H9 (cell line): ENCODE measurements around the gene SCYGR8. TPM values are rescaled to one million over a fixed set of nuclear protein-coding genes. Genes with fewer than 3 reads are reported as not detected.

Experiments
- DNase-seq: peaks from one replicate; pipeline ENCODE4 v3.0.0-alpha.2; 2017
- H2AFZ ChIP-seq: one replicate; pipeline ENCODE4 v1.6.1; 2013; ENCODE audit warnings: mild to moderate bottlenecking, low read length, control low read depth, moderate library complexity
- H2AK5ac ChIP-seq: 2 replicates; pipeline ENCODE4 v1.6.1; 2013; ENCODE audit warnings: low read length, control low read depth, mixed read lengths; ENCODE audit not compliant: insufficient read length
- H2BK120ac ChIP-seq: one replicate; pipeline ENCODE4 v1.6.1; 2013; ENCODE audit warnings: low read depth, mild to moderate bottlenecking, low read length, control low read depth, inconsistent platforms; ENCODE audit not compliant: poor library complexity, severe bottlenecking
- H2BK12ac ChIP-seq: 2 replicates; pipeline ENCODE4 v1.6.1; 2013; ENCODE audit warnings: low read length, control low read depth, mixed read lengths, low read depth; ENCODE audit not compliant: insufficient read length
- H2BK15ac ChIP-seq: 2 replicates; pipeline ENCODE4 v1.6.1; 2013; ENCODE audit warnings: low read depth, low read length, control low read depth
- H2BK20ac ChIP-seq: one replicate; pipeline ENCODE4 v1.6.1; 2013; ENCODE audit warnings: low read depth, mild to moderate bottlenecking, low read length, control low read depth, inconsistent platforms; ENCODE audit not compliant: poor library complexity, severe bottlenecking
- H2BK5ac ChIP-seq: 2 replicates; pipeline ENCODE4 v1.6.1; 2013; ENCODE audit warnings: low read length, control low read depth, mixed read lengths; ENCODE audit not compliant: insufficient read length
- H3K14ac ChIP-seq: 2 replicates; pipeline ENCODE4 v1.6.1; 2013; ENCODE audit warnings: low read length, control low read depth; ENCODE audit not compliant: insufficient read depth
- H3K18ac ChIP-seq: 2 replicates; pipeline ENCODE4 v1.6.1; 2013; ENCODE audit warnings: low read depth, mild to moderate bottlenecking, mixed read lengths, low read length, control low read depth; ENCODE audit not compliant: insufficient read length
- H3K23ac ChIP-seq: 2 replicates; pipeline ENCODE4 v1.6.1; 2013; ENCODE audit warnings: low read length, control low read depth, mixed read lengths, low read depth; ENCODE audit not compliant: insufficient read length
- H3K23me2 ChIP-seq: 2 replicates; pipeline ENCODE4 v1.6.1; 2013; ENCODE audit warnings: low read depth, mild to moderate bottlenecking, mixed read lengths, low read length, control low read depth; ENCODE audit not compliant: insufficient read length, poor library complexity, severe bottlenecking
- H3K27ac ChIP-seq: 2 replicates; pipeline ENCODE4 v1.5.1; 2013; ENCODE audit warnings: low read length, control low read depth, mixed read lengths, low read depth; ENCODE audit not compliant: insufficient read length
- H3K27me3 ChIP-seq: 2 replicates; pipeline ENCODE4 v1.6.1; 2013; ENCODE audit warnings: low read length, control low read depth, inconsistent platforms; ENCODE audit not compliant: insufficient read depth
- H3K4ac ChIP-seq: 2 replicates; pipeline ENCODE4 v1.6.1; 2013; ENCODE audit warnings: low read depth, mild to moderate bottlenecking, control low read depth, inconsistent platforms, low read length, moderate library complexity
- H3K4me1 ChIP-seq: 2 replicates; pipeline ENCODE4 v1.6.1; 2013; ENCODE audit warnings: low read length, control low read depth, inconsistent platforms; ENCODE audit not compliant: insufficient read depth
- H3K4me2 ChIP-seq: 2 replicates; pipeline ENCODE4 v1.6.1; 2013; ENCODE audit warnings: low read length, control low read depth, mixed read lengths; ENCODE audit not compliant: insufficient read length, insufficient read depth
- H3K56ac ChIP-seq: 2 replicates; pipeline ENCODE4 v1.6.1; 2013; ENCODE audit warnings: low read depth, mild to moderate bottlenecking, mixed read lengths, low read length, control low read depth; ENCODE audit not compliant: insufficient read length
- H3K79me1 ChIP-seq: 2 replicates; pipeline ENCODE4 v1.6.1; 2013; ENCODE audit warnings: low read depth, mild to moderate bottlenecking, moderate library complexity, low read length, control low read depth, inconsistent platforms; ENCODE audit not compliant: insufficient read depth, poor library complexity, severe bottlenecking
- H3K79me2 ChIP-seq: 2 replicates; pipeline ENCODE4 v1.6.1; 2013; ENCODE audit warnings: low read length, control low read depth, inconsistent platforms; ENCODE audit not compliant: insufficient read depth
- H3K9ac ChIP-seq: 2 replicates; pipeline ENCODE4 v1.6.1; 2013; ENCODE audit warnings: low read length, control low read depth, mixed read lengths; ENCODE audit not compliant: insufficient read length; ENCODE audit errors: extremely low read depth
- H3K9me3 ChIP-seq: one replicate; pipeline ENCODE4 v1.6.1; 2013; ENCODE audit warnings: low read depth, low read length, inconsistent platforms; ENCODE audit not compliant: control insufficient read depth
- H3T11ph ChIP-seq: one replicate; pipeline ENCODE4 v1.6.1; 2013; ENCODE audit warnings: mild to moderate bottlenecking, low read length, control low read depth, inconsistent platforms
- H4K20me1 ChIP-seq: one replicate; pipeline ENCODE4 v1.6.1; 2013; ENCODE audit not compliant: control insufficient read depth, insufficient read length, insufficient read depth
- H4K5ac ChIP-seq: 2 replicates; pipeline ENCODE4 v1.6.1; 2013; ENCODE audit warnings: low read depth, mild to moderate bottlenecking, mixed read lengths, low read length, control low read depth; ENCODE audit not compliant: insufficient read length
- H4K8ac ChIP-seq: replicated peaks from 2 replicates; pipeline ENCODE4 v1.6.1; 2013; ENCODE audit warnings: low read length, control low read depth, mixed read lengths, low read depth; ENCODE audit not compliant: insufficient read length
- H4K91ac ChIP-seq: 2 replicates; pipeline ENCODE4 v1.6.1; 2013; ENCODE audit warnings: low read depth, mild to moderate bottlenecking, moderate library complexity, mixed read lengths, low read length, control low read depth; ENCODE audit not compliant: insufficient read length
- H3K27ac Mint-ChIP-seq, 3 experiments: 2 replicates in 2 of 3; 3 replicates in 1 of 3; pipeline ENCODE4 v1.8.0; 2020 to 2021; ENCODE audit warnings: mixed read lengths in 3 of 3, mild to moderate bottlenecking in 1 of 3, moderate library complexity in 1 of 3
- H3K27me3 Mint-ChIP-seq: 2 replicates; pipeline ENCODE4 v1.8.0; 2021; ENCODE audit warnings: low read depth, mild to moderate bottlenecking, moderate library complexity, mixed read lengths
- H3K36me3 Mint-ChIP-seq, 3 experiments: 2 replicates in 2 of 3; 3 replicates in 1 of 3; pipeline ENCODE4 v1.8.0; 2020 to 2021; ENCODE audit warnings: low read depth in 3 of 3, mixed read lengths in 3 of 3; ENCODE audit not compliant: insufficient read depth in 1 of 3
- H3K4me1 Mint-ChIP-seq, 2 experiments: 2 replicates each; pipeline ENCODE4 v1.8.0; 2020; ENCODE audit warnings: mixed read lengths in 2 of 2
- H3K4me3 Mint-ChIP-seq, 2 experiments: 2 replicates in 1 of 2; 3 replicates in 1 of 2; pipeline ENCODE4 v1.8.0; 2020 to 2021; ENCODE audit warnings: mild to moderate bottlenecking in 2 of 2, mixed read lengths in 2 of 2, moderate library complexity in 1 of 2
- H3K9me3 Mint-ChIP-seq, 2 experiments: 2 replicates in 1 of 2; 3 replicates in 1 of 2; pipeline ENCODE4 v1.8.0; 2020; ENCODE audit warnings: mild to moderate bottlenecking in 2 of 2, mixed read lengths in 2 of 2, moderate library complexity in 1 of 2
- CTCF ChIP-seq: fragments of 200-600 bp; sonication (generic); conservative IDR thresholded peaks from 3 replicates; pipeline ENCODE4 v1.8.0; 2021; ENCODE audit warnings: antibody characterized with exemption, mild to moderate bottlenecking
- WGBS: extraction: QIAGEN DNeasy Blood & Tissue Kit; methylation state at CpG from one replicate; pipeline ENCODE4 v1.1.7; 2013; ENCODE audit warnings: missing lambda C conversion rate, low lambda C conversion rate, mixed read lengths; ENCODE audit not compliant: insufficient read length; ENCODE audit errors: extremely low coverage; 5-methylcytosine and 5-hydroxymethylcytosine counted together
- total RNA-seq: library from RNA; stranded (reverse); gene quantifications from 2 replicates; pipeline ENCODE4 v1.2.1, GENCODE V29; 2021

The SCYGR8 gene
- total RNA-seq, 1 experiment from 2014 or later: not detected

GRCh38 chr2:227703280-227703732 is 42.4 kb upstream of the SCYGR8 start:
- no peak for TF ChIP-seq CTCF
- WGBS: no CpG with 5 or more reads among the region's 4 CpGs
- H2AFZ ChIP-seq: no peak overlapping the region

More at GRCh38 chr2:227703280-227703732, 42.4 kb upstream of the SCYGR8 start:
- no peak overlapping the region for H2AK5ac ChIP-seq
- H3K9me3 ChIP-seq: no peaks in the 10 kb centered on the region
- no peaks in the 10 kb centered on the region for H3K27me3 ChIP-seq
- H4K5ac ChIP-seq: no peak overlapping the region
- Mint-ChIP-seq H3K36me3 (peaks cover 0 to 8% (median 5%) of the 10 kb centered on the region in 3 experiments; a peak in 5 of 7 replicates), H3K27me3 (no peaks in the 10 kb centered on the region), H3K9me3 (no peaks in the 10 kb centered on the region; a peak in 1 of 5 replicates), H3K27ac (no peak overlapping the region; a peak in 2 of 7 replicates), H3K4me1 (peaks cover 0 to 8% of the 10 kb centered on the region in 2 experiments; a peak in 2 of 4 replicates), H3K4me3 (no peak overlapping the region)
- no peaks in the 10 kb centered on the region for H3K4me1 ChIP-seq
- H3K56ac ChIP-seq: no peak overlapping the region
- no peaks in the 10 kb centered on the region for H3K79me2 ChIP-seq
- H3K4me2 ChIP-seq: no peak overlapping the region
- no peak overlapping the region for H2BK20ac ChIP-seq
- H2BK120ac ChIP-seq: no peak overlapping the region
- no peak overlapping the region for H4K8ac ChIP-seq
- DNase-seq: no peak
- no peak overlapping the region for H3K18ac ChIP-seq
- H3K14ac ChIP-seq: no peak overlapping the region
- no peak overlapping the region for H4K91ac ChIP-seq
- H4K20me1 ChIP-seq: no peaks in the 10 kb centered on the region
- no peaks in the 10 kb centered on the region for H3K23me2 ChIP-seq
- no peak overlapping the region for H3K27ac ChIP-seq
- H3K79me1 ChIP-seq: no peaks in the 10 kb centered on the region
- H2BK5ac ChIP-seq: no peak overlapping the region
- H3K23ac ChIP-seq: no peak overlapping the region
- no peak overlapping the region for H3T11ph ChIP-seq
- H3K9ac ChIP-seq: no peak overlapping the region
- H2BK12ac ChIP-seq: no peak overlapping the region
- H2BK15ac ChIP-seq: no peak overlapping the region
- no peak overlapping the region for H3K4ac ChIP-seq
